SK-N-MC (cell line): Measurements from ENCODE around the gene CACNB3.

Experiments
- EZH2 ChIP-seq: fragments of 200-600 bp; sonication (generic); IDR thresholded peaks from one replicate; pipeline ENCODE4 v1.6.1; 2017; ENCODE audit warnings: antibody characterized with exemption
- FOXP2 ChIP-seq: optimal IDR thresholded peaks from 2 replicates; pipeline ENCODE3; 2011; ENCODE audit warnings: mild to moderate bottlenecking, moderate library complexity; ENCODE audit not compliant: insufficient read depth; ENCODE audit errors: extremely low read length, control extremely low read depth
- POLR2AphosphoS5 ChIP-seq: IDR thresholded peaks from 2 replicates; pipeline ENCODE4 v1.6.1; 2012; ENCODE audit warnings: mild to moderate bottlenecking, low read depth, low read length, borderline replicate concordance

GRCh38 chr12:48838048-48838447 is 19.8 kb downstream of the CACNB3 start:
- TF ChIP-seq POLR2AphosphoS5: no peak
- TF ChIP-seq EZH2: no peak
- TF ChIP-seq FOXP2: no peak
